Karpas-422 (cell line): ENCODE data around the gene CTTNBP2. TPM values are rescaled to one million over a fixed set of nuclear protein-coding genes. Genes with fewer than 3 reads are reported as not detected.

ENCODE experiments used
- DNase-seq: peaks from one replicate; pipeline ENCODE4 v3.0.0-alpha.2; 2015
- H2AFZ ChIP-seq: fragments of 200-600 bp; sonication (generic); 2 replicates; pipeline ENCODE4 v1.6.1; 2014; ENCODE audit warnings: antibody characterized with exemption, low read length, mixed read lengths
- H3K27ac ChIP-seq: fragments of 200-600 bp; sonication (generic); 2 replicates; pipeline ENCODE4 v1.5.1; 2014; ENCODE audit warnings: mild to moderate bottlenecking, low read length, moderate library complexity
- H3K27me3 ChIP-seq: fragments of 200-600 bp; sonication (generic); 2 replicates; pipeline ENCODE4 v1.6.1; 2014; ENCODE audit warnings: low read length, mixed read lengths
- H3K36me3 ChIP-seq: fragments of 200-600 bp; sonication (generic); 2 replicates; pipeline ENCODE4 v1.6.1; 2014; ENCODE audit warnings: low read length, mixed read lengths; ENCODE audit not compliant: insufficient read depth
- H3K4me1 ChIP-seq: fragments of 200-600 bp; sonication (generic); 2 replicates; pipeline ENCODE4 v1.6.1; 2014; ENCODE audit warnings: mild to moderate bottlenecking, low read length, mixed read lengths
- H3K4me2 ChIP-seq: fragments of 200-600 bp; sonication (generic); 2 replicates; pipeline ENCODE4 v1.6.1; 2014; ENCODE audit warnings: low read length, low read depth, mild to moderate bottlenecking; ENCODE audit not compliant: poor library complexity, severe bottlenecking
- H3K4me3 ChIP-seq: fragments of 200-600 bp; sonication (generic); 2 replicates; pipeline ENCODE4 v1.5.1; 2014; ENCODE audit warnings: mild to moderate bottlenecking, antibody characterized with exemption, low read length, mixed read lengths
- H3K79me2 ChIP-seq: fragments of 200-600 bp; sonication (generic); 2 replicates; pipeline ENCODE4 v1.6.1; 2014; ENCODE audit warnings: mild to moderate bottlenecking, low read length, mixed read lengths
- H3K9ac ChIP-seq: fragments of 200-600 bp; sonication (generic); 2 replicates; pipeline ENCODE4 v1.6.0; 2014; ENCODE audit warnings: low read length
- H3K9me2 ChIP-seq: fragments of 200-600 bp; sonication (generic), shearing (Covaris generic); replicated peaks from 2 replicates; pipeline ENCODE4 v1.6.0; 2014; ENCODE audit warnings: mild to moderate bottlenecking, low read length, moderate library complexity; ENCODE audit not compliant: insufficient read depth
- H3K9me3 ChIP-seq: fragments of 300-700, 200-600 bp; sonication (generic); 2 replicates; pipeline ENCODE4 v1.6.1; 2014; ENCODE audit warnings: low read length, mixed read lengths
- H4K20me1 ChIP-seq: fragments of 200-600 bp; sonication (generic); 2 replicates; pipeline ENCODE4 v1.6.1; 2014; ENCODE audit warnings: mild to moderate bottlenecking, antibody characterized with exemption, low read length, low read depth; ENCODE audit not compliant: insufficient read depth
- total RNA-seq: library from RNA; depleted of rRNA; stranded (reverse); fragments of >200 nt; shearing (Covaris generic); gene quantifications from 2 replicates; pipeline ENCODE4 v1.2.3, GENCODE V29; 2014; ENCODE audit warnings: low replicate concordance

The CTTNBP2 gene
- total RNA-seq, 1 experiment from 2014 or later: not detected

DNA sequence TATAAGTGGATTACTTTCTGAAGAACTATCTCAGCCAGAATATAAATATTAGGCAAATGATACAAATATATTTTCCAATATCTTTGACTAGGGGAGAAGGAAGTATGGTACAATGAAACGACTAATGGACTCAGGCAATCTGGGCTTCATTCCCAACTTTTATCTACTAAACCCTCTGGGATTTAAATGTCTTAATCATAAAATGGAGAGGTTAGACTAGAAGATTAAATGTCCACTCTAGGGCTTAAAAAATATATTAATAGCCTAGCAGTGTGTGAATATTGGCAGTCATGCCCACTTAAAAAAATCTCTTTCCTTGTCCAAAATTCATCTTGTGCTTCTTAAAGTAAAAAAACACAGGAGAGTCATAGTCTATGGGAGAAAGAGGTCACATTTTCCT is 98.3 kb downstream of the CTTNBP2 start:
- DNase-seq: no peak
- H3K79me2 ChIP-seq: no peaks in the 10 kb centered on the region
- H3K9ac ChIP-seq: no peak overlapping the region
- H3K4me1 ChIP-seq: no peaks in the 10 kb centered on the region
- H3K9me3 ChIP-seq: no peaks in the 10 kb centered on the region
- no peak overlapping the region for H3K4me3 ChIP-seq
- H3K27me3 ChIP-seq: no peaks in the 10 kb centered on the region
- H3K36me3 ChIP-seq: no peaks in the 10 kb centered on the region
- H3K9me2 ChIP-seq: no peaks in the 10 kb centered on the region
- no peak overlapping the region for H3K27ac ChIP-seq
- H3K4me2 ChIP-seq: no peak overlapping the region
- no peaks in the 10 kb centered on the region for H4K20me1 ChIP-seq
- no peak overlapping the region for H2AFZ ChIP-seq

GRCh38 chr7:117772421-117772820 is 100.8 kb downstream of the CTTNBP2 start:
- no peaks in the 10 kb centered on the region for H3K9me2 ChIP-seq

GRCh38 chr7:117771756-117772155 is 101.5 kb downstream of the CTTNBP2 start:
- no peak overlapping the region for H3K9ac ChIP-seq
- H3K36me3 ChIP-seq: no peaks in the 10 kb centered on the region
- H4K20me1 ChIP-seq: no peaks in the 10 kb centered on the region
- no peak overlapping the region for H3K4me2 ChIP-seq
- no peaks in the 10 kb centered on the region for H3K27me3 ChIP-seq
- H3K4me1 ChIP-seq: no peaks in the 10 kb centered on the region
- H3K9me3 ChIP-seq: no peaks in the 10 kb centered on the region
- no peak for DNase-seq
- no peak overlapping the region for H3K4me3 ChIP-seq
- H3K27ac ChIP-seq: no peak overlapping the region
- H3K79me2 ChIP-seq: no peaks in the 10 kb centered on the region
- no peaks in the 10 kb centered on the region for H3K9me2 ChIP-seq
- H2AFZ ChIP-seq: no peak overlapping the region

More at GRCh38 chr7:117772421-117772820, 100.8 kb downstream of the CTTNBP2 start:
- Histone ChIP-seq H2AFZ (no peak overlapping the region), H3K79me2 (no peaks in the 10 kb centered on the region), H3K4me3 (no peak overlapping the region), H3K4me1 (no peaks in the 10 kb centered on the region), H3K27ac (no peak overlapping the region), H3K36me3 (no peaks in the 10 kb centered on the region), H3K9me3 (no peaks in the 10 kb centered on the region), H3K27me3 (no peaks in the 10 kb centered on the region), H4K20me1 (no peaks in the 10 kb centered on the region), H3K4me2 (no peak overlapping the region), H3K9ac (no peak overlapping the region)
- no peak for DNase-seq

GRCh38 chr7:117769085-117769484 is 104.2 kb downstream of the CTTNBP2 start:
- Histone ChIP-seq H3K4me1 (no peaks in the 10 kb centered on the region), H3K9me3 (no peaks in the 10 kb centered on the region), H3K36me3 (no peaks in the 10 kb centered on the region), H3K79me2 (no peaks in the 10 kb centered on the region), H3K27ac (no peak overlapping the region), H3K27me3 (no peaks in the 10 kb centered on the region), H3K4me3 (no peak overlapping the region), H3K9ac (no peak overlapping the region), H4K20me1 (no peaks in the 10 kb centered on the region), H2AFZ (no peak overlapping the region), H3K9me2 (no peaks in the 10 kb centered on the region; the same call in 1 of the 2 replicates), H3K4me2 (no peak overlapping the region)
- DNase-seq: no peak

- Histone ChIP-seq H2AFZ (no peak overlapping the region), H3K36me3 (no peaks in the 10 kb centered on the region), H3K27ac (no peak overlapping the region), H3K4me1 (no peaks in the 10 kb centered on the region), H3K4me3 (no peak overlapping the region), H3K4me2 (no peak overlapping the region), H3K9ac (no peak overlapping the region), H3K79me2 (no peaks in the 10 kb centered on the region), H3K9me3 (no peaks in the 10 kb centered on the region), H3K9me2 (no peaks in the 10 kb centered on the region; the same call in 1 of the 2 replicates), H4K20me1 (no peaks in the 10 kb centered on the region), H3K27me3 (no peaks in the 10 kb centered on the region)
- no peak for DNase-seq
These were observed 105.3 kb downstream of the CTTNBP2 start for GRCh38 chr7:117767951-117768350.

GRCh38 chr7:117766913-117767312 is 106.3 kb downstream of the CTTNBP2 start:
- no peaks in the 10 kb centered on the region for H3K79me2 ChIP-seq
- H3K27ac ChIP-seq: no peak overlapping the region
- H3K9me2 ChIP-seq: no peaks in the 10 kb centered on the region; the same call in 1 of the 2 replicates
- no peaks in the 10 kb centered on the region for H3K27me3 ChIP-seq
- no peaks in the 10 kb centered on the region for H4K20me1 ChIP-seq
- H3K9me3 ChIP-seq: no peaks in the 10 kb centered on the region
- no peaks in the 10 kb centered on the region for H3K4me1 ChIP-seq
- DNase-seq: no peak
- H3K9ac ChIP-seq: no peak overlapping the region
- H3K4me3 ChIP-seq: no peak overlapping the region
- H3K36me3 ChIP-seq: no peaks in the 10 kb centered on the region
- no peak overlapping the region for H2AFZ ChIP-seq
- no peak overlapping the region for H3K4me2 ChIP-seq

GRCh38 chr7:117764031-117764430 is 109.2 kb downstream of the CTTNBP2 start:
- Histone ChIP-seq H3K4me3 (no peak overlapping the region), H4K20me1 (no peaks in the 10 kb centered on the region), H3K27ac (no peak overlapping the region), H3K4me2 (no peak overlapping the region), H3K9ac (no peak overlapping the region), H3K4me1 (no peaks in the 10 kb centered on the region), H2AFZ (no peak overlapping the region), H3K36me3 (no peaks in the 10 kb centered on the region), H3K9me2 (no peaks in the 10 kb centered on the region; the same call in 1 of the 2 replicates), H3K79me2 (no peaks in the 10 kb centered on the region), H3K9me3 (no peaks in the 10 kb centered on the region), H3K27me3 (no peaks in the 10 kb centered on the region)
- no peak for DNase-seq

GRCh38 chr7:117762055-117762454 is 111.2 kb downstream of the CTTNBP2 start:
- Histone ChIP-seq H3K9me2 (no peaks in the 10 kb centered on the region; the same call in 1 of the 2 replicates), H3K79me2 (no peaks in the 10 kb centered on the region), H2AFZ (no peak overlapping the region), H3K27ac (no peak overlapping the region), H4K20me1 (no peaks in the 10 kb centered on the region), H3K4me2 (no peak overlapping the region), H3K9me3 (no peaks in the 10 kb centered on the region), H3K27me3 (no peaks in the 10 kb centered on the region), H3K4me3 (no peak overlapping the region), H3K9ac (no peak overlapping the region), H3K36me3 (no peaks in the 10 kb centered on the region), H3K4me1 (no peaks in the 10 kb centered on the region)
- no peak for DNase-seq
